GM23338 (cell line): ENCODE results near the gene ZNF804A. TPM values are rescaled to one million over a fixed set of nuclear protein-coding genes. Genes with fewer than 3 reads are reported as not detected.
A peak's percentile ranks its signal among the peaks of the same experiment; 100 is the strongest.

Source experiments
- ATAC-seq: fragments of 200-7000 bp; cut with Tn5 transposase; 3 replicates; pipeline ENCODE4 v1.9.1; 2020
- DNase-seq: peaks from one replicate; pipeline ENCODE4 v3.0.0-alpha.2; 2015; ENCODE audit warnings: low spot score
- H2AFZ ChIP-seq: fragments of 200-600 bp; sonication (generic); 2 replicates; pipeline ENCODE4 v1.8.0; 2016; ENCODE audit warnings: antibody characterized with exemption, mild to moderate bottlenecking, moderate library complexity
- H3F3A ChIP-seq: fragments of 200-600 bp; sonication (generic); replicated peaks from 2 replicates; pipeline ENCODE4 v1.8.0; 2017; ENCODE audit warnings: antibody characterized with exemption, mixed run types, low read depth
- H3K27ac ChIP-seq: fragments of 200-600 bp; sonication (generic); 2 replicates; pipeline ENCODE4 v1.6.1; 2016; ENCODE audit warnings: low read depth
- H3K27me3 ChIP-seq: fragments of 200-600 bp; sonication (generic); 2 replicates; pipeline ENCODE4 v1.8.0; 2016; ENCODE audit warnings: mild to moderate bottlenecking, mixed run types, moderate library complexity; ENCODE audit not compliant: insufficient read depth
- H3K36me3 ChIP-seq: fragments of 200-600 bp; sonication (generic); 2 replicates; pipeline ENCODE4 v1.8.0; 2016; ENCODE audit warnings: mild to moderate bottlenecking; ENCODE audit not compliant: insufficient read depth
- H3K4me1 ChIP-seq: fragments of 200-600 bp; sonication (generic); 2 replicates; pipeline ENCODE4 v1.8.0; 2016; ENCODE audit warnings: mild to moderate bottlenecking, moderate library complexity; ENCODE audit not compliant: insufficient read depth
- H3K4me2 ChIP-seq: fragments of 200-600 bp; sonication (generic); 2 replicates; pipeline ENCODE4 v1.7.1; 2017; ENCODE audit warnings: mixed run types
- H3K4me3 ChIP-seq: fragments of 200-600 bp; sonication (generic); 2 replicates; pipeline ENCODE4 v1.6.1; 2016; ENCODE audit warnings: mixed run types
- H3K79me2 ChIP-seq: fragments of 200-600 bp; sonication (generic); replicated peaks from 2 replicates; pipeline ENCODE4 v1.8.0; 2017; ENCODE audit warnings: mild to moderate bottlenecking; ENCODE audit not compliant: insufficient read depth
- H3K9me2 ChIP-seq: fragments of 200-600 bp; sonication (generic); 2 replicates; pipeline ENCODE4 v1.8.0; 2017; ENCODE audit not compliant: insufficient read depth
- H4K20me1 ChIP-seq: fragments of 200-600 bp; sonication (generic); replicated peaks from 2 replicates; pipeline ENCODE4 v1.8.0; 2017; ENCODE audit warnings: mild to moderate bottlenecking; ENCODE audit not compliant: insufficient read depth
- H3K27ac Mint-ChIP-seq: 2 replicates; pipeline ENCODE4 v1.8.0; 2020; ENCODE audit warnings: inconsistent platforms, mild to moderate bottlenecking, moderate library complexity, mixed read lengths
- H3K27me3 Mint-ChIP-seq: 3 replicates; pipeline ENCODE4 v1.8.0; 2022; ENCODE audit warnings: low read depth, mild to moderate bottlenecking, moderate library complexity, mixed read lengths, inconsistent platforms; ENCODE audit not compliant: insufficient read depth, poor library complexity
- H3K36me3 Mint-ChIP-seq: 3 replicates; pipeline ENCODE4 v1.8.0; 2021; ENCODE audit warnings: low read depth, mild to moderate bottlenecking, inconsistent platforms, moderate library complexity, mixed read lengths
- H3K4me1 Mint-ChIP-seq: 3 replicates; pipeline ENCODE4 v1.8.0; 2020; ENCODE audit warnings: mild to moderate bottlenecking, inconsistent platforms, mixed read lengths
- H3K4me3 Mint-ChIP-seq: 3 replicates; pipeline ENCODE4 v1.8.0; 2021; ENCODE audit warnings: moderate library complexity, mild to moderate bottlenecking, inconsistent platforms, mixed read lengths
- H3K9me3 Mint-ChIP-seq: 3 replicates; pipeline ENCODE4 v1.8.0; 2020; ENCODE audit warnings: moderate library complexity, mild to moderate bottlenecking, inconsistent platforms, mixed read lengths
- CREB1 ChIP-seq: fragments of 250-450 bp; sonication (Bioruptor Pico); IDR thresholded peaks from 2 replicates; pipeline ENCODE4 v1.5.0; 2020; ENCODE audit warnings: low read depth, mild to moderate bottlenecking, moderate library complexity
- CTCF ChIP-seq, 2 experiments: fragments of 200-600 bp in 1 of 2; sonication (generic) in 1 of 2; conservative IDR thresholded peaks; 2 replicates each; pipeline versions ENCODE4 v1.5.1 to v1.6.1; 2016 to 2017; ENCODE audit warnings: antibody characterized with exemption in 2 of 2, low read depth in 2 of 2, mild to moderate bottlenecking in 2 of 2, moderate library complexity in 1 of 2
- ETS1 ChIP-seq: IDR thresholded peaks from 2 replicates; pipeline ENCODE4 v1.6.1; 2016; ENCODE audit warnings: antibody characterized with exemption
- EZH2 ChIP-seq: fragments of 200-600 bp; sonication (generic); IDR thresholded peaks from one replicate; pipeline ENCODE4 v1.8.0; 2017; ENCODE audit warnings: antibody characterized with exemption, mild to moderate bottlenecking, low read depth; ENCODE audit not compliant: unreplicated experiment
- EZH2phosphoT487 ChIP-seq: fragments of 200-600 bp; sonication (generic); IDR thresholded peaks from one replicate; pipeline ENCODE4 v1.8.1; 2018; ENCODE audit warnings: antibody characterized with exemption; ENCODE audit not compliant: unreplicated experiment
- JUNB ChIP-seq: IDR thresholded peaks from one replicate; pipeline ENCODE4 v1.6.1; 2016; ENCODE audit warnings: antibody characterized with exemption; ENCODE audit not compliant: unreplicated experiment
- NANOG ChIP-seq: IDR thresholded peaks from 2 replicates; pipeline ENCODE4 v1.6.1; 2016; ENCODE audit warnings: antibody characterized with exemption, borderline replicate concordance
- POLR2AphosphoS5 ChIP-seq: IDR thresholded peaks from 2 replicates; pipeline ENCODE4 v1.6.1; 2016; ENCODE audit warnings: antibody characterized with exemption, low read depth
- REST ChIP-seq: IDR thresholded peaks from one replicate; pipeline ENCODE4 v1.6.1; 2018; ENCODE audit warnings: antibody characterized with exemption; ENCODE audit not compliant: unreplicated experiment
- STAT1 ChIP-seq: IDR thresholded peaks from one replicate; pipeline ENCODE4 v1.6.1; 2016; ENCODE audit warnings: antibody characterized with exemption; ENCODE audit not compliant: unreplicated experiment
- ZNF331 ChIP-seq: fragments of 250-450 bp; sonication (Bioruptor Pico); IDR thresholded peaks from 2 replicates; pipeline ENCODE4 v1.5.0; 2020; ENCODE audit warnings: low read depth, mild to moderate bottlenecking, moderate library complexity
- polyA plus RNA-seq: library from polyadenylated mRNA; unstranded; fragments of >200 nt; fragmentation: Nextera tagmentation; extraction: Ambion mirVana; gene quantifications from 2 replicates; pipeline ENCODE4 v1.2.1, GENCODE V29; 2016
- total RNA-seq: library from RNA; depleted of rRNA; stranded (reverse); fragments of >200 nt; shearing (Covaris generic); gene quantifications from 2 replicates; pipeline ENCODE4 v1.2.3, GENCODE V29; 2014

Gene ZNF804A
- total and polyA plus RNA-seq, 2 experiments from 2014 or later, result not detected

- no peak for ATAC-seq
- TF ChIP-seq CREB1 (CRISPR knock-in tag) (no peak), JUNB (no peak), EZH2phosphoT487 (no peak), ETS1 (no peak), ZNF331 (CRISPR knock-in tag) (no peak), CTCF (conservative IDR thresholded peaks at IDR 0.05; ENCODE audit: low read depth in 2 of 2) (no peak), REST (no peak), NANOG (no peak), POLR2AphosphoS5 (no peak)
- Mint-ChIP-seq H3K9me3 (no peaks in the 10 kb centered on the region; the same call in 2 of the 3 replicates), H3K4me3 (no peak overlapping the region), H3K36me3 (no peaks in the 10 kb centered on the region), H3K4me1 (peaks cover 4% of the 10 kb centered on the region; the same call in 2 of the 3 replicates), H3K27ac (0 out of 2 replicates have a peak overlapping the region, but pooled peaks have one; percentile 44), H3K27me3 (no peaks in the 10 kb centered on the region)
- Histone ChIP-seq H3K27ac (no peak overlapping the region), H3K9me2 (no peaks in the 10 kb centered on the region), H3K4me2 (no peak overlapping the region), H3K27me3 (no peaks in the 10 kb centered on the region), H3K4me3 (no peak overlapping the region), H4K20me1 (no peaks in the 10 kb centered on the region), H3K79me2 (no peaks in the 10 kb centered on the region), H3K4me1 (no peaks in the 10 kb centered on the region), H3F3A (no peaks in the 10 kb centered on the region), H2AFZ (no peak overlapping the region), H3K36me3 (no peaks in the 10 kb centered on the region)
- no peak for DNase-seq
These were observed 100.1 kb downstream of the ZNF804A start for GRCh38 chr2:184698476-184698875.

- Histone ChIP-seq H3K4me3 (no peak overlapping the region), H3K79me2 (no peaks in the 10 kb centered on the region), H2AFZ (no peak overlapping the region), H3K4me2 (no peak overlapping the region), H3K27me3 (no peaks in the 10 kb centered on the region), H3K36me3 (no peaks in the 10 kb centered on the region), H3K27ac (no peak overlapping the region), H3K9me2 (no peaks in the 10 kb centered on the region), H3F3A (no peaks in the 10 kb centered on the region), H3K4me1 (no peaks in the 10 kb centered on the region), H4K20me1 (no peaks in the 10 kb centered on the region)
- Mint-ChIP-seq H3K4me1 (no peaks in the 10 kb centered on the region), H3K27ac (no peak overlapping the region), H3K27me3 (no peaks in the 10 kb centered on the region), H3K4me3 (no peak overlapping the region), H3K36me3 (peaks cover 23% of the 10 kb centered on the region), H3K9me3 (peaks cover 23% of the 10 kb centered on the region)
- no peak for DNase-seq
- no peak for ATAC-seq
- TF ChIP-seq EZH2 (no peak), REST (no peak), ETS1 (no peak), CTCF (conservative IDR thresholded peaks at IDR 0.05; ENCODE audit: low read depth in 2 of 2) (no peak), STAT1 (no peak)
These were observed 123.6 kb downstream of the ZNF804A start for GRCh38 chr2:184721881-184722280.
